Neural crest cell (in vitro differentiated cells): Measurements from ENCODE around the gene FAM20A. TPM values are rescaled to one million over a fixed set of nuclear protein-coding genes. Genes with fewer than 3 reads are reported as not detected.

ENCODE experiments used
- DNase-seq: peaks from one replicate; pipeline ENCODE4 v3.0.0; 2021; ENCODE audit warnings: low read depth, mixed read lengths, low spot score
- H3K27ac Mint-ChIP-seq: one replicate; pipeline ENCODE4 v1.8.0; 2021; ENCODE audit warnings: mild to moderate bottlenecking, mixed read lengths; ENCODE audit not compliant: unreplicated experiment
- H3K27me3 Mint-ChIP-seq: 2 replicates; pipeline ENCODE4 v1.8.0; 2021; ENCODE audit warnings: low read depth, mild to moderate bottlenecking, mixed read lengths
- H3K36me3 Mint-ChIP-seq: 2 replicates; pipeline ENCODE4 v1.8.0; 2021; ENCODE audit warnings: low read depth, mild to moderate bottlenecking, mixed read lengths
- H3K4me1 Mint-ChIP-seq: 2 replicates; pipeline ENCODE4 v1.8.0; 2021; ENCODE audit warnings: mixed read lengths
- H3K4me3 Mint-ChIP-seq: one replicate; pipeline ENCODE4 v1.8.0; 2021; ENCODE audit warnings: mild to moderate bottlenecking, mixed read lengths
- H3K9me3 Mint-ChIP-seq: 2 replicates; pipeline ENCODE4 v1.8.0; 2021; ENCODE audit warnings: mixed read lengths
- CTCF ChIP-seq: fragments of 200-600 bp; sonication (generic); conservative IDR thresholded peaks from 2 replicates; pipeline ENCODE4 v1.5.0; 2021; ENCODE audit warnings: antibody characterized with exemption, mild to moderate bottlenecking
- total RNA-seq: library from RNA; stranded (reverse); gene quantifications from 2 replicates; pipeline ENCODE4 v1.2.1, GENCODE V29; 2021

Gene FAM20A
- total RNA-seq, 1 donor from 2014 or later, result 0.51 TPM

DNA sequence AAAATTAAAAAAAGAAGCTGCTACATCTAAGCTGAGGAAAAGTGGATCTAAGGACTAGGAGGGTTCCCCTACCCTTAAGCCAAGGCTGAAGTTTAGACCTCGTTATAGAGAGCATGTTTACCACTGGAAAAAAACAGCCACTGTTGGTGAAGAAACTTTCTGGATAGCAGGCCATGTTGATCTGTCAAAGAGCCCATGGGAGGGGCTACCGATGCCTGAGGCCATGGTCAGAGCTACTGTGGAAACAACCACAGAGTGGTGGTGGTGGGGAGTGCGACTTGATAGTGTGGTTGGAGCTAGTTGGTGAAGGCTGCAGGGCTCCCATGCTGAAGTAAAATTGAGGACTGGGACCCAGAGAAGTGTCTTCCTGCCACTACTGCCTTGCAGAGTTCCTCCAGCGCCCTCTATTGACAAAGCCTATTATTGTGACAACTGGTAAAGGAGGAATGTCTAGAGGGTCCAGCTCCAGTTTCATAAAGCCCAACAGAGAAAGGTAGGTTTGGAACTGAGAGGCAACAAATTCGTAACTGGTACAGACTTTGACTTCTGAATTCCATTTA is 12.7 kb upstream of the FAM20A start:
- Mint-ChIP-seq H3K9me3 (peaks cover 12% of the 10 kb centered on the region), H3K4me3 (no peak overlapping the region), H3K27ac (no peak overlapping the region), H3K27me3 (no peaks in the 10 kb centered on the region), H3K4me1 (peaks cover 10% of the 10 kb centered on the region), H3K36me3 (no peaks in the 10 kb centered on the region)
- peak; percentile 51 for DNase-seq
- TF ChIP-seq CTCF, result peak; percentile 54

GRCh38 chr17:68612923-68613292 is 11.7 kb upstream of the FAM20A start:
- Mint-ChIP-seq H3K36me3 (peaks cover under 1% of the 10 kb centered on the region), H3K9me3 (peaks cover 13% of the 10 kb centered on the region), H3K4me1 (peaks cover 10% of the 10 kb centered on the region), H3K4me3 (no peak overlapping the region), H3K27ac (no peak overlapping the region), H3K27me3 (no peaks in the 10 kb centered on the region)
- TF ChIP-seq CTCF, result no peak
- DNase-seq, result no peak

DNA sequence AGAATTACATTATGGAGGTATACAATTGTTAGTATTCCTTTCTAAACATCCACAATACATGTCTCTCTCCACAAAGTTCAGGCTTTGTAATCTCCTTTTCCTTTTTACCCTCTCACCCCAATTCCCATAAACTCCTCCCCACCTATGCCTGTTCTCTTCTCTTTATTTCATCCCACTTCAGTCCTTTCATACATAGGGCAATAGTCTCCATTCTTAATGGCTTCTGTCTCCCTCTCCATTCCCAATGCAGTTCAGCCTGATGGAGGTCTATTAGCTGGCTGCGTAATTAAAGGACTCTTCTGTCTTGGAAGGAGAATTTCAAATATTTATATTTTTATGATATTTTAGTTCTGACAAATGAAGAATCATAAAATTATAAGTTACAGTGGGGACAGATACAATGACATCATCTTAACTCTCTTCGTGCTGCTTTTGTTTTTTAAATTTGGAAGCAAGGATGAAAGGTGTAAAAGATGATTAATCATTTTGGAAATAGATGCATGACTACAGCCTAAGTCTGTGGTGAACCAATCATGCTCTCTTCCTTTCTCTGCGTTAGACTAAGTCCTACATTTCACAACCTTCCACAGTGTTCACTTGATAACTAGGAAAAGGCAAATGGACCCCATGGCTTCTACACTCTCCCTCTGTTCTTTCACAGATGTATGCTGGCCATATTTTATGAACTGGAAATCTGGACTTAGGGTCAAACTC is 11.2 kb upstream of the FAM20A start:
- Mint-ChIP-seq H3K27me3 (no peaks in the 10 kb centered on the region), H3K9me3 (peaks cover 13% of the 10 kb centered on the region), H3K27ac (no peak overlapping the region), H3K4me1 (peaks cover 10% of the 10 kb centered on the region), H3K4me3 (no peak overlapping the region), H3K36me3 (peaks cover 3% of the 10 kb centered on the region)
- DNase-seq, result no peak
- TF ChIP-seq CTCF, result no peak

DNA sequence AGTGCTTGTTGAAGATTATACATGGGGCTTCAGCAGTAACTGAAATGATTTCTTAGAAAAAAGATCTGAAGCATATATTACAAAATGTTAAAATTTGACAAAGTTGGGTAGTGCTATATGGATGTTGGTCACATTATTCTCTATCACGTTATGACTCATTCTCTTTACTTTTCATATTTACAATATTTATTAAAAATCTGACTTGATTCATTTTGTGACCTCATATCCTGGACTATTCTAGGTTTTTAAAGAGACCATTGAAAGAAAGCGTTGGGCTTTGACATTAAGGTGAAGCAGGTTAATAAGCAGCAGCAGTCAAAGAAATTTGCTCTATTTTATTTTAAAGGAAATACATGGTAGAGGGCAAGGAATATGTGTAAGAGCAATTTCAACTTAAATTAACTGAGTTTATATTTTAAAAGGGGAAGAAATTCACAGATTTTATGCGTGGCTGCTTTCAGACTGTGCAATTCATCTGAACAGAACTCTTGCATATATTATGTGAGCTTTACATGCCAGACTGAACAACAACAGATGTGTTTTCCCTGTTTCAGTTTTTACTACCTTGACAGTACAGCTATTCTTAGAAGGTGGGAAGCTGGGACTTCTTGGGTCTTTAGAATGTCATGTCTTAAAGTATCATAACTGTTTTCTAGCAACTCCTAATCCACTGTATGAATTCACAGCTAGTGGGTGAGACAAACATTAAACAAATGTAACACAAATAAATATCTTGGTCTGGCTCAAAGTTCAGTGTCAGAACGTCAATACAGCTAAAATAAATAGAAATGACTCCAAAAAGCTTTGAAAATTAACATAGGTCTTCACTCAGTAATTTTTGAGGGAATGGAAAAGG is 10.4 kb upstream of the FAM20A start:
- H3K27ac Mint-ChIP-seq, result no peak overlapping the region
- H3K4me1 Mint-ChIP-seq, result peaks cover 10% of the 10 kb centered on the region
- peaks cover 13% of the 10 kb centered on the region for H3K9me3 Mint-ChIP-seq
- H3K36me3 Mint-ChIP-seq, result peaks cover 3% of the 10 kb centered on the region
- no peaks in the 10 kb centered on the region for H3K27me3 Mint-ChIP-seq
- no peak for TF ChIP-seq CTCF
- no peak for DNase-seq
- no peak overlapping the region for H3K4me3 Mint-ChIP-seq

DNA sequence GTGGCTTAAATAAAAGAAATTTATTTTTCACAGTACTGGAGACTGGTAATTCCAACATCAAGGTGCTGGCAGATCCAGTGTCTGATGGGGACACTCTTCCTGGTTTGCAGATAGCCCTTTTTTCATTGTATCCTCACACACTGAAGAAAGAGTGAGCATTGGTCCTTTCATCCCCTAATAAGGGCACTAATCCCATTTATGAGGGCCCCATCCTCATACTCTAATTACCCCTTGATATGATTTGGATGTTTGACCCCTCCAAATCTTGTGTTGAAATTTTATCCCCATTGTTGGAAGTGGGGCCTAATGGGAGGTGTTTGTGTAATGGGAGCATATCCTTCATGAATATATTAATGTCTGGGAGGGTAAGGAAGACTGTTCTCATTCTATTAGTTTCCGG is 9.4 kb upstream of the FAM20A start:
- no peak for TF ChIP-seq CTCF
- Mint-ChIP-seq H3K27ac (no peak overlapping the region), H3K36me3 (peaks cover 3% of the 10 kb centered on the region), H3K9me3 (peaks cover 13% of the 10 kb centered on the region), H3K4me1 (peaks cover 10% of the 10 kb centered on the region), H3K27me3 (no peaks in the 10 kb centered on the region), H3K4me3 (no peak overlapping the region)
- no peak for DNase-seq
